Stimulated activated CD8-positive, alpha-beta memory T cell treated with anti-CD3 and anti-CD28 coated beads, Interleukin-4, amount 100 ng/mL, for 1 hour (primary cell): ENCODE data around the gene SLC9C1.

ENCODE experiments used
- DNase-seq, 2 donors: peaks; one replicate each; pipeline ENCODE4 v3.0.0-alpha.2; 2020; ENCODE audit warnings: low read depth in 2 of 2, low spot score in 1 of 2

Gene SLC9C1

GRCh38 chr3:112293368-112294321 lies at the start of gene SLC9C1:
Gene SLC9C1 (minus strand): TSS chr3:112294216. CDS start chr3:112286791, 7,425 bp downstream.
- no peak for DNase-seq

GRCh38 chr3:112341386-112341785 lies 47.4 kb upstream of the SLC9C1 start:
- no peak for DNase-seq

GRCh38 chr3:112339609-112340008 lies 45.6 kb upstream of the SLC9C1 start:
- no peak for DNase-seq

GRCh38 chr3:112339134-112339533 lies 45.1 kb upstream of the SLC9C1 start:
- DNase-seq = no peak

- DNase-seq = no peak
Measured at GRCh38 chr3:112338727-112339056, 44.7 kb upstream of the SLC9C1 start.

- no peak for DNase-seq
Measured at GRCh38 chr3:112338021-112338726, 44.2 kb upstream of the SLC9C1 start.

- no peak for DNase-seq
Measured at GRCh38 chr3:112335434-112335781, 41.4 kb upstream of the SLC9C1 start.

- no peak for DNase-seq
Measured at GRCh38 chr3:112334691-112335433, 40.8 kb upstream of the SLC9C1 start.

GRCh38 chr3:112333381-112334317 lies 39.6 kb upstream of the SLC9C1 start:
- DNase-seq = no peak

- DNase-seq = no peak
Measured at GRCh38 chr3:112333002-112333380, 39.0 kb upstream of the SLC9C1 start, which contains the start of gene CD200. Gene CD200 (plus strand): TSS chr3:112333156. CDS start chr3:112333213, 57 bp downstream.

- no peak for DNase-seq
Measured at GRCh38 chr3:112331851-112332250, 37.8 kb upstream of the SLC9C1 start.

- DNase-seq = no peak
Measured at GRCh38 chr3:112327371-112327951, 33.4 kb upstream of the SLC9C1 start.

- DNase-seq = no peak
Measured at GRCh38 chr3:112321867-112322652, 28.0 kb upstream of the SLC9C1 start.

GRCh38 chr3:112320691-112321090 lies 26.7 kb upstream of the SLC9C1 start:
- DNase-seq = no peak

GRCh38 chr3:112319516-112320276 lies 25.7 kb upstream of the SLC9C1 start:
- no peak for DNase-seq

GRCh38 chr3:112315791-112316190 lies 21.8 kb upstream of the SLC9C1 start:
- no peak for DNase-seq

- no peak for DNase-seq
Measured at GRCh38 chr3:112314649-112315048, 20.6 kb upstream of the SLC9C1 start.

- no peak for DNase-seq
Measured at GRCh38 chr3:112308151-112308911, 14.3 kb upstream of the SLC9C1 start.
